DND-41 (cell line): ENCODE measurements around the gene CDSN.

Experiments used
- ATAC-seq: fragments of 200-7000 bp; cut with Tn5 transposase; 3 replicates; pipeline ENCODE4 v1.9.1; 2021; ENCODE audit warnings: low read depth; ENCODE audit not compliant: insufficient read depth
- DNase-seq: peaks from one replicate; pipeline ENCODE4 v3.0.0-alpha.2; 2020
- H2AFZ ChIP-seq: 2 replicates; pipeline ENCODE4 v1.6.0; 2012; ENCODE audit warnings: low read depth, low read length
- H3K27ac ChIP-seq: 2 replicates; pipeline ENCODE4 v1.5.1; 2012; ENCODE audit warnings: low read length, inconsistent platforms
- H3K27me3 ChIP-seq: fragments of 200-600 bp; sonication (generic); 2 replicates; pipeline ENCODE4 v1.6.0; 2012; ENCODE audit warnings: low read length, mild to moderate bottlenecking, inconsistent platforms; ENCODE audit not compliant: insufficient read depth, poor library complexity
- H3K36me3 ChIP-seq: 2 replicates; pipeline ENCODE4 v1.5.1; 2012; ENCODE audit warnings: low read length, inconsistent platforms; ENCODE audit not compliant: insufficient read depth
- H3K4me1 ChIP-seq: 2 replicates; pipeline ENCODE4 v1.5.1; 2012; ENCODE audit warnings: mild to moderate bottlenecking, low read length; ENCODE audit not compliant: insufficient read depth
- H3K4me2 ChIP-seq: 2 replicates; pipeline ENCODE4 v1.6.0; 2012; ENCODE audit warnings: mild to moderate bottlenecking, moderate library complexity, low read length, inconsistent platforms; ENCODE audit not compliant: insufficient read depth
- H3K4me3 ChIP-seq, 2 experiments: fragments of 200-600 bp in 1 of 2; shearing (Covaris generic) in 1 of 2; 2 replicates each; pipeline ENCODE4 v1.5.1; 2012 to 2016; ENCODE audit warnings: inconsistent platforms in 2 of 2, low read length in 2 of 2, mild to moderate bottlenecking in 2 of 2, low read depth in 1 of 2, moderate library complexity in 1 of 2
- H3K79me2 ChIP-seq: 2 replicates; pipeline ENCODE4 v1.6.0; 2012; ENCODE audit warnings: low read length, inconsistent platforms; ENCODE audit not compliant: insufficient read depth
- H3K9ac ChIP-seq: 2 replicates; pipeline ENCODE4 v1.6.0; 2012; ENCODE audit warnings: low read depth, mild to moderate bottlenecking, inconsistent platforms, low read length, moderate library complexity
- H3K9me3 ChIP-seq: 2 replicates; pipeline ENCODE4 v1.5.1; 2012; ENCODE audit warnings: low read length, moderate library complexity, mild to moderate bottlenecking, inconsistent platforms; ENCODE audit not compliant: insufficient read depth, severe bottlenecking
- H4K20me1 ChIP-seq: 2 replicates; pipeline ENCODE4 v1.6.0; 2012; ENCODE audit warnings: low read length; ENCODE audit not compliant: insufficient read depth
- CTCF ChIP-seq: IDR thresholded peaks from 2 replicates; pipeline ENCODE4 v1.5.1; 2012; ENCODE audit warnings: borderline replicate concordance, low read length, moderate library complexity, mild to moderate bottlenecking; ENCODE audit not compliant: poor library complexity, severe bottlenecking; ENCODE audit errors: extremely low read depth
- EZH2 ChIP-seq: IDR thresholded peaks from 3 replicates; pipeline ENCODE4 v1.6.1; 2012; ENCODE audit warnings: borderline replicate concordance, low read depth, mild to moderate bottlenecking, moderate library complexity, low read length, inconsistent platforms; ENCODE audit not compliant: severe bottlenecking

CDSN gene

GRCh38 chr6:31120151-31120915, at the start of gene CDSN:
Gene CDSN (minus strand): TSS chr6:31120446. CDS start chr6:31120419, 27 bp downstream.
- Histone ChIP-seq H2AFZ (no peak within 1 kb of the TSS), H3K9ac (no peak within 1 kb of the TSS), H3K79me2 (no peaks in the 10 kb centered on the region), H3K27me3 (peaks cover 33% of the 10 kb centered on the region), H3K4me3 (no peak within 1 kb of the TSS), H4K20me1 (no peaks in the 10 kb centered on the region), H3K4me2 (no peak within 1 kb of the TSS), H3K9me3 (no peaks in the 10 kb centered on the region), H3K4me1 (no peaks in the 10 kb centered on the region), H3K27ac (no peak within 1 kb of the TSS), H3K36me3 (no peaks in the 10 kb centered on the region)
- ATAC-seq (no peak), DNase-seq (no peak)
- TF ChIP-seq EZH2 (no peak), CTCF (no peak)

GRCh38 chr6:31169123-31169857, 49.0 kb upstream of the CDSN start:
- Histone ChIP-seq H3K36me3 (peaks cover 7% of the 10 kb centered on the region; the same call in 1 of the 2 replicates), H3K79me2 (no peaks in the 10 kb centered on the region), H3K9ac (no peak overlapping the region), H3K4me1 (no peaks in the 10 kb centered on the region), H3K4me2 (no peak overlapping the region), H3K27me3 (no peaks in the 10 kb centered on the region), H3K27ac (no peak overlapping the region), H2AFZ (no peak overlapping the region), H4K20me1 (peaks cover 3% of the 10 kb centered on the region; the same call in 1 of the 2 replicates), H3K9me3 (no peaks in the 10 kb centered on the region), H3K4me3 (no peak overlapping the region)
- DNase-seq, result no peak
- no peak for TF ChIP-seq CTCF
- TF ChIP-seq EZH2, result no peak
- no peak for ATAC-seq

GRCh38 chr6:31168606-31169005, 48.4 kb upstream of the CDSN start:
- no peak overlapping the region for H2AFZ ChIP-seq
- no peak overlapping the region for H3K27ac ChIP-seq
- H3K4me2 ChIP-seq, result no peak overlapping the region
- no peaks in the 10 kb centered on the region for H3K9me3 ChIP-seq
- no peak for TF ChIP-seq EZH2
- TF ChIP-seq CTCF, result no peak
- H3K4me1 ChIP-seq, result no peaks in the 10 kb centered on the region
- DNase-seq (no peak), ATAC-seq (no peak)
- H3K9ac ChIP-seq, result no peak overlapping the region
- H3K27me3 ChIP-seq, result no peaks in the 10 kb centered on the region
- H3K36me3 ChIP-seq, result peaks cover 12% of the 10 kb centered on the region; the same call in 1 of the 2 replicates
- H4K20me1 ChIP-seq, result peaks cover 3% of the 10 kb centered on the region; the same call in 1 of the 2 replicates
- no peaks in the 10 kb centered on the region for H3K79me2 ChIP-seq
- no peak overlapping the region for H3K4me3 ChIP-seq
